HG03565 (cell line): ENCODE results near the gene C2orf76.
"Not testable (repeated sequence)": the region's sequence is repeated elsewhere in the genome, so short reads cannot be mapped to it uniquely, and the experiment has no call there.

Experiments
- ATAC-seq: cut with Tn5 transposase; IDR thresholded peaks from one replicate; pipeline ENCODE4 v1.9.1; 2021; ENCODE audit warnings: mild to moderate bottlenecking, moderate library complexity; ENCODE audit not compliant: unreplicated experiment

The C2orf76 gene

GRCh38 chr2:119377993-119378345 lies 11.3 kb upstream of the C2orf76 start:
- no peak for ATAC-seq

DNA sequence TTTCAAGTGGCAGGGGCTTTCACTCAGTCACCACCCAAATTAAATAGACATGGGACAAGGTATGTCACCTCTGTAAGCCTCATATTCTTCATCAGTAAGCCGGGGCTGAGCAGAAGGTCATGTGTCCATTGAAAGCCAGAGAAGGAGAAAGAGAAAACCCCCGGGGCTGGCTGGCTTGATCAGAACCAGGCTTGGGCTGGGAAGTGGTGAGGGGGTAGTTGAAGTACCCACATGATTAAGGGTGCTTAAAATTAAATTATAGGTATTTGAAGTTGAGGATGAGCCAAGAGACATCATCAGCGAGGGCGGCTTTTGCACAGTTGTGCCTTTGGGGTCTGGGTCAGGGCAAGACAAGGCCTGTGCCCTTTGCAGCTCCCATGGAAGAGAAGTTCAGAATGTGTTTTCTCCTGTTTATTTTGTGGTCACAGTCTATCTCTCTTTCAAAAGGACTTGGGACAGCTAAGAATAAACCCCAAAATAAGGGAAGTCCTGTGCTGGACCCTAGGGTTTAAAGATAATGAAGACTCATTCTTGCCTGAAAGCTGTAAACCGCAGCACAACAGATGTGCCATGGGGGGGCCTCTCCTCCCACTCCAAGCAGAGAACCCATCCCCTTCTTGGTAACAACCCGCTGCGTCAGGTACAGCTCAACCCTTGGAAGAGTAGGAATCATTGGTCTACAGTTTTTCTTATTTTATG lies 10.8 kb upstream of the C2orf76 start:
- ATAC-seq, result no peak

- ATAC-seq, result no peak
These were observed 10.2 kb upstream of the C2orf76 start for GRCh38 chr2:119376810-119377209.

DNA sequence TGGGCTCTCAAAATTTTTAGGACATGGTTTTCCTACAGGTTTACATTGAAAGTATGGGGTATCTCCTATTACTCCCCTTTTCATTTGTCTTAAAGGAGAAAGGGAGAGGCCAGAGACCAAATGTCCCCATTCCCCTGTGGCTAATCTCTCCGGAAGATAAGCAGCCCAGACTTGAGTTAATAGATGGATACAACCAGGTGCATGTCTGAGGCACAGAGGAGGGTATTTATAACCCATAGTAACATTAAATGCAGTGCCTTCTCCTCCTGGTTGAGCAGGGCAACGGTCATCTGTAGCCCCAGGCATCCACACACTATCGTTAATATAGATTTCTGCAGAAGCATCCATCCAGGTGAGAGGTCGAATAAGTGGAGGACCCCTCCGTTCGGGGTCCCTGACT lies 9.8 kb upstream of the C2orf76 start:
- not testable (repeated sequence) for ATAC-seq

GRCh38 chr2:119373907-119374745 lies 7.5 kb upstream of the C2orf76 start:
- ATAC-seq, result not testable (repeated sequence)

GRCh38 chr2:119372778-119373568 lies 6.3 kb upstream of the C2orf76 start:
- no peak for ATAC-seq

GRCh38 chr2:119371111-119371510 lies 4.5 kb upstream of the C2orf76 start:
- no peak for ATAC-seq

DNA sequence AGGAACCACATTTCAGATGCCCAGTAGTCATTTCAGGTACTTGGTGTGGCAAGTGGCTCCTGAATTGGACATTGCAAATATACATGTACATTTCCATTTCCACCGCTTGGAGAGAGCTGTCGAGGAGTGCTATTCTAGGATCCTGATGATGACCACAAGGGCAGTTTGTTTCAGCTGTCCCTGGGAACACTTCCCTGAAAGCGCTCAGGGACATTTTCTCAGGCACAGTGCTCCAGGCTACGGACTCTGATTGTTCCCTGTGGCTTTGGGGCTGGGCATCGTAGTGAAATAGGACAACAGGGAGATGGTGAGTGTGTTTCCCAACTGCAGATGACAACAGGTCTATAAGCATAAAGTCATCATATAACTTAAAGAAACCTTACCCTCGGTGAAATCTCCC lies 3.2 kb upstream of the C2orf76 start:
- no peak for ATAC-seq

DNA sequence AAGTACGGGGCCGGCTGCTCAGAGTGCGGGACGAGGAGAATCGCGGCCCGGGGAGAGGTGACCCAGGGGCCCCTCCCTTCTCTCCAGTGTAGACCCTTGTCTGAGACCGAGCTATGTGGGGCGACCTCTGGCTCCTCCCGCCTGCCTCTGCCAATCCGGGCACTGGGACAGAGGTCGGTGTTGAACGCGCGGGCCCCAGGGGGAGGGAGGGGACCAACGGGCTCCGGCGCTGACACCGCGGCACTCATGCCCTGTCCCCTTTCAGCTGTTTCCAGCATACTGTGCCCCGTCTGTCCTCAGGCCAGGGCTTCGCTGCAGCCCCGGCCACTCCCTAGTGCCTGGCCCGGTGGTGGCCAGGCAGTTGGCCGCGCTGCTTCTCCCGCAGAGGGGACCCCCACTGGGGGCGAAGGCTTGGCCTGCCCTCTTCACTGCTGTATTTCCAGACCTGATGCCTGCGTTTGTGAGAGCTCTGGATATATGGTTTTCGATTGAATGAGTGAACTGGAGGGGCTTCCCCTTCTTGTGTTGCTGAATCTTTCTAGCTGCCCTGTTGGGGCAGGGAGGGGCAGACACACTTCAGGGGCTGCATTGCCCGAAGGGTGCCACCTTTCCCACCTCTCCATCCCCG lies 952 bp upstream of the C2orf76 start:
- no peak for ATAC-seq

- peak; percentile 2 for ATAC-seq
These were observed 429 bp downstream of the C2orf76 start for GRCh38 chr2:119366161-119366648.

GRCh38 chr2:119365436-119365835 lies 1.2 kb downstream of the C2orf76 start:
- ATAC-seq, result no peak

GRCh38 chr2:119364798-119365197 lies 1.8 kb downstream of the C2orf76 start:
- ATAC-seq, result no peak

DNA sequence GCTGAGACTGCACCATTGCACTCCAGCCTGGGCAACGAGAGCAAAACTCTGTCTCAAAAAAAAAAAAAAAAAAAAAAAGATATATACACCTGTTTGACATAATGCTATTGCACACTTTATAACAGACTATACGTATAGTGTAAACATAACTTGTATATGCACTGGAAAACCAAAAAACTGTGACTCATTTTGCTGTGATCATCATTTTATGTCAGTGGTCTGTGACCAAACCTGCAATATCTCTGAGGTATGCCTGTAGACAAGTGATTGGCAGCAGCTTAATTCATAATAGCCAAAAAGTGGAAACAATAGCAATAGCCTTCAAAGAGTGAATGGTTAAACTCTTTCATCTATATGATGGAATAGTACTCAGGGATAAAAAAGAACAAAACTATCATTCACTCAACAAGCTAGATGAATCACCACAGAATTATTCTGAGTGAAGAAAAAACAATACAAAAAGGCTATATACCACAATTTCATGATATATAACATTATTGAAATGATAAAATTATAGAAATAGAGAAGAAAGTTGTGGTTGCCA lies 6.1 kb downstream of the C2orf76 start:
- ATAC-seq, result no peak

DNA sequence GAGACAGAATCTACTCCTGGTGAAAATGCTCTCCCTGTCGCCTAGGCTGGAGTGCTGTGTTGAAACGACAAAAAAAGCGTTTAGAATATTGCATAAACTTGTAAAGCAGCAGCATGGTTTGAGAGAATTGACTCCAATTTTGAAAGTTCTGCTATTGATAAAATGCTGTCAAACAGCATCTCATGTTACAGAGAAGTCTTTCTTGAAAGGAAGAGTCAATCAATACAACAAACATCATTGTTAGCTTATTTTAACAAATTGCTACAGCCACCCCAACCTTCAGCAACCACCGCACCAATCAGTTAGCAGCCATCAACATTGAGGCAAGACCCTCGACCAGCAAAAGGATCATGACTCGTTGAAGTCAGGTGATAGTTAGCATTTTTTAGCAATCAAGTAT lies 6.9 kb downstream of the C2orf76 start:
- ATAC-seq, result no peak

DNA sequence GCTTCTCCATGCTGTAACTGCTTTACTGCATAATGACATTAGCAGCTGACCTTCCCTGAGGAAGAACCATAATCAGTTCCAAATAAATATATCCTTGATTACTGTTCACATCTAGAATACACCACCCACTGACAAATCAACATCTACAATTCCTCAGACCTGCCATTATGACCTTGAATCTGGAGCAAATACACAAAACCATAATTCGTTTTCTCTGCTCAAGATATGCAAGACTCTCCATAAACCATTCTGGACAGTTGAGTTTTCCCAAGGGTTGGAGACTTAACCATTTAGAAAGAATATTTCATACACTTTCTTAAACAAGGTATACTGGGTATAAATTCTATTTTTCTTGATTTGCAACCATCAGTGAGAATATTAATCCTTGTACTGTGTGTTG lies 11.8 kb downstream of the C2orf76 start:
- no peak for ATAC-seq

- ATAC-seq, result peak; percentile 95
These were observed 14.3 kb downstream of the C2orf76 start for GRCh38 chr2:119352357-119352756.

DNA sequence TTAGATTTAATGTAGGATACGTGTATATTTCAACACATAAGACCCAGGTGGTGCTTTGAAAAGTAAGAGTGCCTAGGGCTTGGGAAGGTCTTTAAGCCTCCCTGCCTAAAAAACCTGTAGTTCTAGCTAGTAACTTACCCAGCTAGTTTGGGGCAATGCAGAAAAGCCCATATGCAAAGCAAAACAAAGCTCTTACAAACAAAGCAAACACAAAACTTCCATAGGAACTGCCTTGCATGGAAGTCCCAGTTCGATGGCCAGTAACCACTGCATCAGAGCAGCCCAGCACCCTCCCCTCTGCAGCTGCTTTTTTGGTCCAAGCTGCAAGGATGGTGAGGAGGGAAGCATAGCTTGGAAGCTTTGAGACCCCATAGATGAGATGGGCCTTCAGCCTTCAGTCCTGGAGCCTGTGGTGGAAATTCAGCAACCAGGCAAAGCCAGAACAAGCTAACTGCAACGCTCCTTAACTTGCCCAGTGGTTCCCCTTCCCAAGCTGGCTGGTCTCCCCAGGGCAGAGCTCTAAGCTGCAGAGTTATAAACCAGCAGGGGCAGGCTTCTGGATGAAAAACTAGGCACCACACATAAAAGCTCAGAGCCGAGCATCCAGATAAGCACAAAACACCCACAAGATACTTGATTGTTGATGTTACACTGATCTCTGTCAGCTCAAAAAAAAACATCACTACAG lies 16.2 kb downstream of the C2orf76 start:
- ATAC-seq, result no peak

- ATAC-seq, result no peak
These were observed 17.3 kb downstream of the C2orf76 start for GRCh38 chr2:119349289-119349688.

DNA sequence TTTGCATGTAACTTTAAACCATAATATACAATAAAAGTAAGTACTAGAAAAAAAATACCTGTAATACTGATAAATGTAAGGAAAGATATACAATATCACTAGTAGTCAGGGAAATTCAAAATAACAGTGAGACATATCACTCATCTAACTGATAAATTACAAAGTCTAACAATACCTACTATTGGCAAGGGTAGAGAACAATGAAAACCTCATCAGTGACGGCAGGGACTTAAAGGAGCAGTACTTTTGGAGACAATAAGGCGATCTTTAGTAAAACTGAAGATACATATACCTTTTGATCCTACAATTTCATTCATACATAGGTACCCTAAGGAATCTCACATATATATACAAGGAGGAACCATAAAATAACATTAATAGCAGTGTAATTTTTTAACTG lies 24.9 kb downstream of the C2orf76 start:
- no peak for ATAC-seq

DNA sequence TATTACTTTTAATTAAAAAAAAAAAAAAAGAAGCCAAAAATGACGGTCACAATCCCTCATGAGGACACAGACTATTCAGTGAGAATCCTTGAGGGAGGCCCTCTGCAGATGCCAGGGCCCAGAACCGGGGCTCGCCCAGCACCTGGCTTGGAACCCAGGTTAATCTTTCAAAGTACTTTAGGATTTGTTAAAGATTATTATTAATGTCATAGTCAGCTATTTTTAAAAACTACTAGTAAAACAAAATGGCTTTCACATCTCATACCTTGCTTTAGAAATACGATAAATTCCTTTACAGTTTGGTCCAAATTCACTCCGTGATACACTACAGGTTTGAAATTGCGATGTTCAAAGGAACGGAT lies 27.1 kb downstream of the C2orf76 start:
- no peak for ATAC-seq
